Retinal pigment epithelial cell (primary cell): ENCODE results near the gene LRRC1.
A peak's percentile ranks its signal among the peaks of the same experiment; 100 is the strongest.

ENCODE experiments used
- DNase-seq: peaks from one replicate; pipeline ENCODE4 v3.0.0-alpha.2; 2010; ENCODE audit warnings: low read depth
- H3K4me3 ChIP-seq: 2 replicates; pipeline ENCODE4 v1.5.1; 2011; ENCODE audit warnings: mild to moderate bottlenecking, low read length, control low read depth, moderate library complexity
- TF ChIP-seq, protein P1 (sequence below): conservative IDR thresholded peaks from 2 replicates; pipeline ENCODE4 v1.5.1; 2011; ENCODE audit warnings: low read depth, low read length, control low read depth, inconsistent platforms

LRRC1 gene

DNA sequence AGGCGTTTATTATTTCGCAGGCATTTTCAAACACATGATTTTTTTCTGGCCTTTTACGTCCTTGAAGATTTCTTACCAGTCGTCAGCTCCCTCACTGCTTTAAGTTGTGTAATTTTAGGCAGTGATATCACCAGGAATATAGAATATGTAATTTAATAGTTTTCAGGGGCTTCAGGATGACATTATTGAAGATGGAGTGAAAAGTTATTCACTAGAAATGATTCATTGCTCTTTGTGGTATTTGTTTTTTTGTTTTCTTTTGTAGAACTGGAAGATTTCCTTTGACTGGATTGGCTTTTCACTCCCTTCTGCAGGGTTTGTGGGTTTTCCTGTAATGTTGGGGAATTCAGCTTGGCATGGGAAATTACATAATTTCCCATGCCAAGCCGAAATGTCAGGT is 2.0 kb downstream of the LRRC1 start:
- H3K4me3 ChIP-seq, result peak overlapping the region; percentile 84
- no peak for DNase-seq
- TF ChIP-seq, protein P1, sequence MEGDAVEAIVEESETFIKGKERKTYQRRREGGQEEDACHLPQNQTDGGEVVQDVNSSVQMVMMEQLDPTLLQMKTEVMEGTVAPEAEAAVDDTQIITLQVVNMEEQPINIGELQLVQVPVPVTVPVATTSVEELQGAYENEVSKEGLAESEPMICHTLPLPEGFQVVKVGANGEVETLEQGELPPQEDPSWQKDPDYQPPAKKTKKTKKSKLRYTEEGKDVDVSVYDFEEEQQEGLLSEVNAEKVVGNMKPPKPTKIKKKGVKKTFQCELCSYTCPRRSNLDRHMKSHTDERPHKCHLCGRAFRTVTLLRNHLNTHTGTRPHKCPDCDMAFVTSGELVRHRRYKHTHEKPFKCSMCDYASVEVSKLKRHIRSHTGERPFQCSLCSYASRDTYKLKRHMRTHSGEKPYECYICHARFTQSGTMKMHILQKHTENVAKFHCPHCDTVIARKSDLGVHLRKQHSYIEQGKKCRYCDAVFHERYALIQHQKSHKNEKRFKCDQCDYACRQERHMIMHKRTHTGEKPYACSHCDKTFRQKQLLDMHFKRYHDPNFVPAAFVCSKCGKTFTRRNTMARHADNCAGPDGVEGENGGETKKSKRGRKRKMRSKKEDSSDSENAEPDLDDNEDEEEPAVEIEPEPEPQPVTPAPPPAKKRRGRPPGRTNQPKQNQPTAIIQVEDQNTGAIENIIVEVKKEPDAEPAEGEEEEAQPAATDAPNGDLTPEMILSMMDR, result no peak

DNA sequence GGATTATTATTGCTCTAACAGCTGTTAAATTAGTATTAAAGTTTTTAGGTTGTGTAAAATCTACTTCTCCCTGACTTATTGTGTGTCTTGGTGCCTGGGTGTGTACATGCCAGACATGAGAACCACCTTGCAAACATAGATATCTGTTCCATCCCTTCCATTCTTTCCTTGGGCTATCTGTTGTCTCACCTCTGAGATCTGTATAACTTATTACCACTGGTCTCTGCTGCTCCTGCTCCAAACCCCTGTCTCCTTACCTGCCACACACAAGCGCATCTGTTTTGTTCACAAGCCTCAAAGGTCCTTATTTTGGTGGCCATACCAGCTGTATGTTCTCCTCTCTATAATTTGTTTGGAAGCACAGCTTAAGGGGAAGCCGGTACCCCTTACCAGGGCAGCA is 2.5 kb downstream of the LRRC1 start:
- DNase-seq, result no peak
- H3K4me3 ChIP-seq, result peak overlapping the region; percentile 84
- TF ChIP-seq, protein P1, result no peak

DNA sequence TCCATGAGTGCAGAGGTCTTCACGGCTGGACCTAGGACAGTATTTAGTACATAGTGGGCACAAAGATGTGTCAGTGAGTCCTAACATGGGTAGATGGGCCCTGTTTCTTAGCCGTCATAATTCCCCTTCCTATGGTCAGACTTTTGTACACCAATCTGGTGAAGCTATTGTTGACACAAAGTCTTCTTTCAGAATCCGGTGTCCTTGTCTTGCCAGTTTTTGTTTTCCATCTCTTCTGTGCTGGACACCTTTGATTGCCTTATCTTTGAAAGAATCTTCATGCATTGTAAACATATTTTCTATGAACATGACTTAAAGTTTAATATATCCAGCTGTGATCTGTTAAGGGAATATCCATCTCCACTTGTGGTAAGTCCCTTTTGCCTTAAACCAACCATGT is 4.5 kb downstream of the LRRC1 start:
- TF ChIP-seq, protein P1, result no peak
- H3K4me3 ChIP-seq, result no peak overlapping the region
- no peak for DNase-seq

DNA sequence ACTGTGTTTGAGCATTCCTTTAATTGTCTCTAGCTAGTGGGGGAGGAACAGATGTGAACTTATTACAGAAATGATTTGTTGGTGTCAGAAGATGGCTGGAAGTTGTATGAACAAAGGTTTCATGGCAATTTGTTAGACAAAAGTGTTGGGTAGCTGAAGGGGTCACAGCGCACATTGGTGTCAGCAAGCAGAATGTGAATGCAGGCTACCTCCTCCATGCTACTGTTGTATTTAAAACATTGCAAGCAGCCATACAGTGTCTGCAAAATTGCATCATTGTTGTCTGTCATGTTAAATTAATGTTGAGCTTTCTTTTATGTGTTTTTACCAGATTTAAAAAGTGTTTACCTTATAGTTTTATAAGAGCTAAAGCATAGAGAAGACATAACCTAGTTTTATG is 6.2 kb downstream of the LRRC1 start:
- no peak for DNase-seq
- H3K4me3 ChIP-seq, result no peak overlapping the region
- TF ChIP-seq, protein P1, result no peak

DNA sequence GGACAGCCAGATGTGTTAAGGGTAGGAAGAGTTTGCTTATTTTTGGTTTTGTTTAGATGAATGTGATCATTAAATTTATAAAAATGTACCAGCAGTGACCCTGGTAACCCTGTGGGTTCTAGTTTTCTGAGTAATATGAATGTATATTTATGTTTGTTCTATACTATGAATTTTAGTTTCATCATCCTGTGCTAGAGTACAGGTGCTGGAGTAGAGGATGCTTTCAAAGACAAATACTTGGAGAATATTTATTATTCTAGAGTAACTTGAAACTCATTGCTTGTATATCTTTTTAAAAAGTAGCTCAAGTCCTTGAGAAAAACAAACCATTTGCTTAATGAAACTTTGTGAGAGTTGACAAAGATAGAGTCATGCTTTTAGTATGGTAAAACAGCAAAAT is 7.8 kb downstream of the LRRC1 start:
- no peak for DNase-seq
- no peak overlapping the region for H3K4me3 ChIP-seq
- TF ChIP-seq, protein P1, result no peak

DNA sequence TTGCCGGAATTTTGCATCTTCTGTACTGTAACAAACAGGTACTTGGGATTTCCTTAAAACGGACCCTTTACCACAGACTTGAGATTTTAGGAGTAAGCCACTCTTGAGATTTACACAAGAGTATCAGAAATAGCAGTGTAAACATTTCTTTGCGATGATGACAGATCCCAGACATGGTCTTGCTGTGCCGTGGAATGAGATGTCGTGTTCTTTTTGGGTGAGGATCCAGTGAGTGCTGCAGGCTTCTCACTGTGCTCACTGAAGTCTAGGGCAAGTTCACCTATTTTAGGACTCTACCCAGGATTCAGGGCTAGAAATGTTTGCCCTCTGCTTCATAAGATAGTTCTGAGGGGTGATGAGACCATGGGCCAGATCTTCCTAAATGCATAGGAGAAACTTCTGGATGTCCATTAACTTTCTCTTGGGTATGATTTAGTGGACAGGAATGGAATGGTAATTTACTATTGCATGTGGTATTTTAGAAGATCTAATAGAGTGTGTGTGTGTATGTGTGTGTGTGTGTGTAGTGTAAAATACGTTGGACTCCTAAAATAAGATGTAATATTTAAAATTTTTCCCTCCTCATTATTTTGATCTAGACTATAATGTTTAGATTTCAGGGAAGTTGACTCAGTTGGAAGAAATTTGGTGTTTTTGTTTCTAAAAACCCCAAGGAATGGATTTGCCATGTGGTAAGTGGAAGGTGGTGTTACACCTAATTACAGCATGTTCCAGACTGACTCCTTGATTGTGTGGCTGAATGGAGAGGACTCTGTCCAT is 8.5 kb downstream of the LRRC1 start:
- DNase-seq, result no peak
- TF ChIP-seq, protein P1, result no peak
- H3K4me3 ChIP-seq, result no peak overlapping the region

DNA sequence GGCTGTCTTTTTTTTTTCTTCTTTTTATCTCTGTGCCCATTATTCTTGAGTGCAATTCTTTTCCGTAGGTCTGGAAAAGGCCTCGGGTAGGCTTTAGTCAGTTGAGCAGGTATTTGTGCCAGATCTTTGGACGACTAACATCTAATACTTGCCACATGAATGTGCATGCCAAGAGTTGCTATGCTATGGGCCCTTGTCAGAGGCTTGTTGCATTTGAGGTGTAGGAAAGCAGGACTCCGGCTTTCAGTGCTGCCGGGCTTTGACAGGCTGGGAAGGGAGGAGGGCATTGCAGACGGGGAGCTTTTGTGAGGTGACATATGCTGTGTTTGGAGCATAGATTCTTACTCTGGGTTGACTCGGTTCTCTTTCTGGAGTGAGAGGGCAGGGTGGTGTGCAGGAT is 10.2 kb downstream of the LRRC1 start:
- TF ChIP-seq, protein P1, result no peak
- H3K4me3 ChIP-seq, result no peak overlapping the region
- no peak for DNase-seq
